ENCODE measurements around the gene CCDC137.

DNA sequence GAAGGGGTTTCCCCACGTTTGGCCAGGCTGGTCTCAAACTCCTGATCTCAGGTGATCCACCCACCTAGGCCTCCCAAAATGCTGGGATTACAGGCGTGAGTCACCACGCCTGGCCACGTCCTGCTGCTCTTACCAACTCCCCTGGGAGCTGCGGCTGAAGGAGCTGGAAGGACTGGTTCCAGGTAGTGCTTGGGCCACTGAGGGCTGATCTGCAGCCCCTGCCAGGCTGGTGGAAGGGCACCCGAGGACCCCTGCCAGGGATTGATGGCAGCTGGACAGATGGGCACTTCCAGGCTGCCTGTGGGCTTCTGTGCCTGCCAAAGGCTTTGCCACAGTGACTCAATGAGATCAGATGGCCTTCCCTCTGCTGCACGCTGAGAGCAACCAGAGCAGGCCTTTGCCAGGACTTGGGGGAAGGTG is 2.5 kb upstream of the CCDC137 start:
- no peak for TF ChIP-seq EP300 (IDR thresholded peaks at IDR 0.05)
- TF ChIP-seq, protein P1, sequence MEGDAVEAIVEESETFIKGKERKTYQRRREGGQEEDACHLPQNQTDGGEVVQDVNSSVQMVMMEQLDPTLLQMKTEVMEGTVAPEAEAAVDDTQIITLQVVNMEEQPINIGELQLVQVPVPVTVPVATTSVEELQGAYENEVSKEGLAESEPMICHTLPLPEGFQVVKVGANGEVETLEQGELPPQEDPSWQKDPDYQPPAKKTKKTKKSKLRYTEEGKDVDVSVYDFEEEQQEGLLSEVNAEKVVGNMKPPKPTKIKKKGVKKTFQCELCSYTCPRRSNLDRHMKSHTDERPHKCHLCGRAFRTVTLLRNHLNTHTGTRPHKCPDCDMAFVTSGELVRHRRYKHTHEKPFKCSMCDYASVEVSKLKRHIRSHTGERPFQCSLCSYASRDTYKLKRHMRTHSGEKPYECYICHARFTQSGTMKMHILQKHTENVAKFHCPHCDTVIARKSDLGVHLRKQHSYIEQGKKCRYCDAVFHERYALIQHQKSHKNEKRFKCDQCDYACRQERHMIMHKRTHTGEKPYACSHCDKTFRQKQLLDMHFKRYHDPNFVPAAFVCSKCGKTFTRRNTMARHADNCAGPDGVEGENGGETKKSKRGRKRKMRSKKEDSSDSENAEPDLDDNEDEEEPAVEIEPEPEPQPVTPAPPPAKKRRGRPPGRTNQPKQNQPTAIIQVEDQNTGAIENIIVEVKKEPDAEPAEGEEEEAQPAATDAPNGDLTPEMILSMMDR (IDR thresholded peaks at IDR 0.05): no peak
- no peak for TF ChIP-seq POLR2A (IDR thresholded peaks at IDR 0.05)
